ENCODE results near the gene DDX39B. TPM values are rescaled to one million over a fixed set of nuclear protein-coding genes. Genes with fewer than 3 reads are reported as not detected.

The DDX39B gene
- total and polyA plus RNA-seq, 9 of the 15 experiments (the other 6 are each of a cell fraction or from before 2014, with no cell fraction given), result 479 to 869 (median 592) TPM

DNA sequence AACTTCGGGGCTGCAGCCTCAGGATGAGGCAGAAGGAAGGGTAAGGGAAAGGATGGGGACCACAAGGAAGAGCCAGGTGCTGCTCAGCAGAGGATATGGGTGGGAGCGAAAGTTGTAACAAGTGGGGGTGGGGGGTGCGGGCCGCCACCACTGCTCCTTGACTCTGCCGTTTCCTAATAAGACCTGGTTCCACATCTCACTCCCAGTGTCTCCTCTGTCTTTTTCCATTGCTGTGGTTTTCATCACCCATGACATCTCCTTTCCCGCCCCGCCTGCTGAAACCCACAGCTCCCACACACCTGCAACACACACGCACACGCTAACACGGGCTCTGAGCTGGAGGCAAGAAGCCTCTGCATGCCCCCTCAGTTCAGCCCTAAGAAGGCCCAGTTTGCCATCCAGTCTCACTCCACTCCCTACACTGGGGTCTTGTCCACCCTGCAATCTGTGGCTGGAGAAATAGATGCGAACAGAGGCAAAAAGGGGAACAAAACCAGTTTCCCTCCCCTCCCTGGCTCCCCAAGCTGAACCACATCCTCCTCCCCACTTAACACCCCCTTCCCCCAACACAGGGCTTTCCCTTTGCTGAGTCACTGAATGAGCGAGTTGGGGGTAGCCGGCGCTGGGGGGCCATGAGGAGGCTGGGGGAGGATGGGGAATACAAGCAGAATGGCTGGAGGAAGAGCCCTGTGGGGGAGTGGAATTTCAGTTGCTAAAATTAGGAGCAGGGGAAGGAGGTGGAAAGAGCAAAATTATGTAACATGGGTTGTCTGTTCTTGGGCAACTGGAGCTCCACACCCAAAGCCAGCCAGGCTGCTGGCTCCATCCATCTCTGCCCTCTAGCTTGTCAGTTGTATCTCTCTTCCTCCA lies 17.1 kb upstream of the DDX39B start (continued):
- peak; percentile 19 to 50; a peak in 2 of 4 replicates for TF ChIP-seq KDM1A (IDR thresholded peaks at IDR 0.05)
- TF ChIP-seq ZNF217 (CRISPR knock-in tag; IDR thresholded peaks at IDR 0.05), result no peak
- no peak for TF ChIP-seq NCOA6 (IDR thresholded peaks at IDR 0.05)
- TF ChIP-seq ZNF174 (CRISPR knock-in tag; IDR thresholded peaks at IDR 0.05), result no peak
- TF ChIP-seq SMAD4 (CRISPR knock-in tag; conservative IDR thresholded peaks at IDR 0.05), result no peak; the same call in 1 of the 2 replicates
- TF ChIP-seq, protein P1, sequence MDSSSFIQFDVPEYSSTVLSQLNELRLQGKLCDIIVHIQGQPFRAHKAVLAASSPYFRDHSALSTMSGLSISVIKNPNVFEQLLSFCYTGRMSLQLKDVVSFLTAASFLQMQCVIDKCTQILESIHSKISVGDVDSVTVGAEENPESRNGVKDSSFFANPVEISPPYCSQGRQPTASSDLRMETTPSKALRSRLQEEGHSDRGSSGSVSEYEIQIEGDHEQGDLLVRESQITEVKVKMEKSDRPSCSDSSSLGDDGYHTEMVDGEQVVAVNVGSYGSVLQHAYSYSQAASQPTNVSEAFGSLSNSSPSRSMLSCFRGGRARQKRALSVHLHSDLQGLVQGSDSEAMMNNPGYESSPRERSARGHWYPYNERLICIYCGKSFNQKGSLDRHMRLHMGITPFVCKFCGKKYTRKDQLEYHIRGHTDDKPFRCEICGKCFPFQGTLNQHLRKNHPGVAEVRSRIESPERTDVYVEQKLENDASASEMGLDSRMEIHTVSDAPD (CRISPR knock-in tag; IDR thresholded peaks at IDR 0.05), result no peak
- no peak for TF ChIP-seq FOXA1 (IDR thresholded peaks at IDR 0.05; ENCODE audit: borderline replicate concordance)
- TF ChIP-seq, protein P2, sequence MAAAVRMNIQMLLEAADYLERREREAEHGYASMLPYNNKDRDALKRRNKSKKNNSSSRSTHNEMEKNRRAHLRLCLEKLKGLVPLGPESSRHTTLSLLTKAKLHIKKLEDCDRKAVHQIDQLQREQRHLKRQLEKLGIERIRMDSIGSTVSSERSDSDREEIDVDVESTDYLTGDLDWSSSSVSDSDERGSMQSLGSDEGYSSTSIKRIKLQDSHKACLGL (CRISPR knock-in tag; IDR thresholded peaks at IDR 0.05; ENCODE audit: borderline replicate concordance, poor library complexity, severe bottlenecking), result no peak
- no peak for TF ChIP-seq GATAD2A (IDR thresholded peaks at IDR 0.05)
- no peak for TF ChIP-seq ZNF780A (CRISPR knock-in tag; IDR thresholded peaks at IDR 0.05)
- TF ChIP-seq, protein P3, sequence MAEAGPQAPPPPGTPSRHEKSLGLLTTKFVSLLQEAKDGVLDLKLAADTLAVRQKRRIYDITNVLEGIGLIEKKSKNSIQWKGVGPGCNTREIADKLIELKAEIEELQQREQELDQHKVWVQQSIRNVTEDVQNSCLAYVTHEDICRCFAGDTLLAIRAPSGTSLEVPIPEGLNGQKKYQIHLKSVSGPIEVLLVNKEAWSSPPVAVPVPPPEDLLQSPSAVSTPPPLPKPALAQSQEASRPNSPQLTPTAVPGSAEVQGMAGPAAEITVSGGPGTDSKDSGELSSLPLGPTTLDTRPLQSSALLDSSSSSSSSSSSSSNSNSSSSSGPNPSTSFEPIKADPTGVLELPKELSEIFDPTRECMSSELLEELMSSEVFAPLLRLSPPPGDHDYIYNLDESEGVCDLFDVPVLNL (CRISPR knock-in tag; IDR thresholded peaks at IDR 0.05; ENCODE audit: low read depth), result no peak
- TF ChIP-seq HMGN3 (IDR thresholded peaks at IDR 0.05; ENCODE audit: borderline replicate concordance, extremely low read depth, insufficient read length, low read depth, low read length), result no peak
- TF ChIP-seq KDM5B (IDR thresholded peaks at IDR 0.05; ENCODE audit: insufficient replicate concordance, low read depth, low read length), result no peak
- no peak for TF ChIP-seq ZNF239 (CRISPR knock-in tag; IDR thresholded peaks at IDR 0.05)
- peak in 1 of 2 experiments; percentile 52; a peak in 1 of 4 replicates for TF ChIP-seq TBL1XR1 (IDR thresholded peaks at IDR 0.05; ENCODE audit: low read length in 2 of 2)
- no peak for TF ChIP-seq FOXP1 (CRISPR knock-in tag; IDR thresholded peaks at IDR 0.05)
- no peak for TF ChIP-seq SETDB1 (IDR thresholded peaks at IDR 0.05; ENCODE audit: low read length)
